Measurements from ENCODE around the gene STOML1. TPM values are rescaled to one million over a fixed set of nuclear protein-coding genes. Genes with fewer than 3 reads are reported as not detected.

STOML1 gene
- total and polyA plus RNA-seq, 2 experiments from 2014 or later, result 2.3 to 2.4 TPM

- H3K4me3 ChIP-seq, result no peak overlapping the region
- Mint-ChIP-seq H3K27me3 (ENCODE audit: insufficient read depth, low read depth, poor library complexity) (peaks cover 20% of the 10 kb centered on the region), H3K27ac (no peak overlapping the region), H3K4me3 (no peak overlapping the region), H3K9me3 (no peaks in the 10 kb centered on the region), H3K36me3 (ENCODE audit: low read depth) (no peaks in the 10 kb centered on the region; the same call in 2 of the 3 replicates), H3K4me1 (peaks cover 4% of the 10 kb centered on the region)
- H3K4me2 ChIP-seq, result no peak overlapping the region
- TF ChIP-seq NANOG (IDR thresholded peaks at IDR 0.05; ENCODE audit: borderline replicate concordance), result no peak
- TF ChIP-seq, protein P1, sequence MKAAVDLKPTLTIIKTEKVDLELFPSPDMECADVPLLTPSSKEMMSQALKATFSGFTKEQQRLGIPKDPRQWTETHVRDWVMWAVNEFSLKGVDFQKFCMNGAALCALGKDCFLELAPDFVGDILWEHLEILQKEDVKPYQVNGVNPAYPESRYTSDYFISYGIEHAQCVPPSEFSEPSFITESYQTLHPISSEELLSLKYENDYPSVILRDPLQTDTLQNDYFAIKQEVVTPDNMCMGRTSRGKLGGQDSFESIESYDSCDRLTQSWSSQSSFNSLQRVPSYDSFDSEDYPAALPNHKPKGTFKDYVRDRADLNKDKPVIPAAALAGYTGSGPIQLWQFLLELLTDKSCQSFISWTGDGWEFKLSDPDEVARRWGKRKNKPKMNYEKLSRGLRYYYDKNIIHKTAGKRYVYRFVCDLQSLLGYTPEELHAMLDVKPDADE (IDR thresholded peaks at IDR 0.05), result no peak
- TF ChIP-seq, protein P2, sequence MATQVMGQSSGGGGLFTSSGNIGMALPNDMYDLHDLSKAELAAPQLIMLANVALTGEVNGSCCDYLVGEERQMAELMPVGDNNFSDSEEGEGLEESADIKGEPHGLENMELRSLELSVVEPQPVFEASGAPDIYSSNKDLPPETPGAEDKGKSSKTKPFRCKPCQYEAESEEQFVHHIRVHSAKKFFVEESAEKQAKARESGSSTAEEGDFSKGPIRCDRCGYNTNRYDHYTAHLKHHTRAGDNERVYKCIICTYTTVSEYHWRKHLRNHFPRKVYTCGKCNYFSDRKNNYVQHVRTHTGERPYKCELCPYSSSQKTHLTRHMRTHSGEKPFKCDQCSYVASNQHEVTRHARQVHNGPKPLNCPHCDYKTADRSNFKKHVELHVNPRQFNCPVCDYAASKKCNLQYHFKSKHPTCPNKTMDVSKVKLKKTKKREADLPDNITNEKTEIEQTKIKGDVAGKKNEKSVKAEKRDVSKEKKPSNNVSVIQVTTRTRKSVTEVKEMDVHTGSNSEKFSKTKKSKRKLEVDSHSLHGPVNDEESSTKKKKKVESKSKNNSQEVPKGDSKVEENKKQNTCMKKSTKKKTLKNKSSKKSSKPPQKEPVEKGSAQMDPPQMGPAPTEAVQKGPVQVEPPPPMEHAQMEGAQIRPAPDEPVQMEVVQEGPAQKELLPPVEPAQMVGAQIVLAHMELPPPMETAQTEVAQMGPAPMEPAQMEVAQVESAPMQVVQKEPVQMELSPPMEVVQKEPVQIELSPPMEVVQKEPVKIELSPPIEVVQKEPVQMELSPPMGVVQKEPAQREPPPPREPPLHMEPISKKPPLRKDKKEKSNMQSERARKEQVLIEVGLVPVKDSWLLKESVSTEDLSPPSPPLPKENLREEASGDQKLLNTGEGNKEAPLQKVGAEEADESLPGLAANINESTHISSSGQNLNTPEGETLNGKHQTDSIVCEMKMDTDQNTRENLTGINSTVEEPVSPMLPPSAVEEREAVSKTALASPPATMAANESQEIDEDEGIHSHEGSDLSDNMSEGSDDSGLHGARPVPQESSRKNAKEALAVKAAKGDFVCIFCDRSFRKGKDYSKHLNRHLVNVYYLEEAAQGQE (IDR thresholded peaks at IDR 0.05; ENCODE audit: unreplicated experiment), result no peak
- TF ChIP-seq POLR2AphosphoS5 (IDR thresholded peaks at IDR 0.05; ENCODE audit: low read depth), result no peak
- TF ChIP-seq, protein P3, sequence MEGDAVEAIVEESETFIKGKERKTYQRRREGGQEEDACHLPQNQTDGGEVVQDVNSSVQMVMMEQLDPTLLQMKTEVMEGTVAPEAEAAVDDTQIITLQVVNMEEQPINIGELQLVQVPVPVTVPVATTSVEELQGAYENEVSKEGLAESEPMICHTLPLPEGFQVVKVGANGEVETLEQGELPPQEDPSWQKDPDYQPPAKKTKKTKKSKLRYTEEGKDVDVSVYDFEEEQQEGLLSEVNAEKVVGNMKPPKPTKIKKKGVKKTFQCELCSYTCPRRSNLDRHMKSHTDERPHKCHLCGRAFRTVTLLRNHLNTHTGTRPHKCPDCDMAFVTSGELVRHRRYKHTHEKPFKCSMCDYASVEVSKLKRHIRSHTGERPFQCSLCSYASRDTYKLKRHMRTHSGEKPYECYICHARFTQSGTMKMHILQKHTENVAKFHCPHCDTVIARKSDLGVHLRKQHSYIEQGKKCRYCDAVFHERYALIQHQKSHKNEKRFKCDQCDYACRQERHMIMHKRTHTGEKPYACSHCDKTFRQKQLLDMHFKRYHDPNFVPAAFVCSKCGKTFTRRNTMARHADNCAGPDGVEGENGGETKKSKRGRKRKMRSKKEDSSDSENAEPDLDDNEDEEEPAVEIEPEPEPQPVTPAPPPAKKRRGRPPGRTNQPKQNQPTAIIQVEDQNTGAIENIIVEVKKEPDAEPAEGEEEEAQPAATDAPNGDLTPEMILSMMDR (conservative IDR thresholded peaks at IDR 0.05; ENCODE audit: low read depth in 2 of 2), result no peak
- no peak for TF ChIP-seq JUNB (IDR thresholded peaks at IDR 0.05; ENCODE audit: unreplicated experiment)
- TF ChIP-seq STAT1 (IDR thresholded peaks at IDR 0.05; ENCODE audit: unreplicated experiment), result no peak
- no peak for TF ChIP-seq ZNF331 (CRISPR knock-in tag; IDR thresholded peaks at IDR 0.05; ENCODE audit: low read depth)
- TF ChIP-seq ZNF462 (CRISPR knock-in tag; IDR thresholded peaks at IDR 0.05), result no peak
- no peak for TF ChIP-seq CREB1 (CRISPR knock-in tag; IDR thresholded peaks at IDR 0.05; ENCODE audit: low read depth)
- no peak for TF ChIP-seq EZH2phosphoT487 (IDR thresholded peaks at IDR 0.05; ENCODE audit: unreplicated experiment)
- TF ChIP-seq ZNF114 (CRISPR knock-in tag; IDR thresholded peaks at IDR 0.05), result no peak
- TF ChIP-seq EZH2 (IDR thresholded peaks at IDR 0.05; ENCODE audit: low read depth, unreplicated experiment), result no peak
- H2AFZ ChIP-seq, result no peak overlapping the region
- no peaks in the 10 kb centered on the region for H3K9me2 ChIP-seq (ENCODE audit: insufficient read depth)
- DNase-seq (ENCODE audit: low spot score), result no peak
- no peaks in the 10 kb centered on the region for H3K36me3 ChIP-seq (ENCODE audit: insufficient read depth)
- no peak for ATAC-seq
- no peaks in the 10 kb centered on the region for H3K79me2 ChIP-seq (replicated peaks; ENCODE audit: insufficient read depth)
- H3K27ac ChIP-seq (ENCODE audit: low read depth), result no peak overlapping the region
- peaks cover 4% of the 10 kb centered on the region for H3K4me1 ChIP-seq (ENCODE audit: insufficient read depth)
- no peaks in the 10 kb centered on the region for H4K20me1 ChIP-seq (replicated peaks; ENCODE audit: insufficient read depth)
- H3K27me3 ChIP-seq (ENCODE audit: insufficient read depth), result peaks cover 4% of the 10 kb centered on the region; the same call in 1 of the 2 replicates
- H3F3A ChIP-seq (replicated peaks; ENCODE audit: low read depth), result no peaks in the 10 kb centered on the region
Measured at GRCh38 chr15:73989001-73989798, 2.9 kb downstream of the STOML1 start.
